Breast epithelium (tissue), 4 donors: ENCODE results near the gene BUB1B. TPM values are rescaled to one million over a fixed set of nuclear protein-coding genes. Genes with fewer than 3 reads are reported as not detected.

Source experiments
- DNase-seq, 2 donors: peaks; one replicate each; pipeline ENCODE4 v3.0.0-alpha.2; 2019; ENCODE audit warnings: low spot score in 2 of 2
- H3K27ac ChIP-seq, 2 donors: fragments of 200-600 bp; sonication (generic) in 1 of 2; one replicate each; pipeline ENCODE4 v1.5.1; 2016 to 2019; ENCODE audit warnings: mild to moderate bottlenecking in 1 of 2
- H3K27me3 ChIP-seq, 2 donors: fragments of 200-600 bp; sonication (generic) in 1 of 2; one replicate each; pipeline versions ENCODE4 v1.5.1 to v1.6.0; 2017 to 2019; ENCODE audit warnings: control low read depth in 1 of 2, mild to moderate bottlenecking in 1 of 2
- H3K36me3 ChIP-seq: fragments of 200-600 bp; one replicate; pipeline ENCODE4 v1.5.1; 2019
- H3K4me1 ChIP-seq, 2 donors: fragments of 200-600 bp; sonication (generic); one replicate each; pipeline ENCODE4 v1.5.1; 2016 to 2019; ENCODE audit warnings: control low read depth in 1 of 2
- H3K4me3 ChIP-seq, 3 donors: fragments of 200-600 bp; sonication (generic); 1 replicate in 2 of 3; 2 replicates in 1 of 3; pipeline ENCODE4 v1.5.1; 2016 to 2019; ENCODE audit warnings: mild to moderate bottlenecking in 3 of 3, moderate library complexity in 2 of 3
- H3K9me3 ChIP-seq, 2 donors: fragments of 200-600 bp; sonication (generic) in 1 of 2; one replicate each; pipeline ENCODE4 v1.5.1; 2016 to 2019; ENCODE audit warnings: control low read depth in 1 of 2
- CTCF ChIP-seq, 3 donors: fragments of 450-650 bp; IDR thresholded peaks; one replicate each; pipeline ENCODE4 v1.5.1; 2016 to 2017; ENCODE audit warnings: antibody characterized with exemption in 3 of 3, mild to moderate bottlenecking in 3 of 3, moderate library complexity in 3 of 3
- POLR2A ChIP-seq: fragments of 450-650 bp; IDR thresholded peaks from one replicate; pipeline ENCODE4 v1.6.1; 2016; ENCODE audit warnings: antibody characterized with exemption, mild to moderate bottlenecking, moderate library complexity
- POLR2AphosphoS5 ChIP-seq, 3 donors: sonication (generic); formaldehyde crosslinking; IDR thresholded peaks; one replicate each; pipeline ENCODE4 v1.6.1; 2017; ENCODE audit warnings: antibody characterized with exemption in 3 of 3
- intact Hi-C: fragments of 100-400 bp; cut with DNase I; formaldehyde crosslinking; loops from one replicate; pipeline ENCODE4 v1.15.1; 2023; ENCODE audit warnings: low total_unique reads
- total RNA-seq, 3 donors: library from RNA; depleted of rRNA; stranded (reverse); fragments of >200 nt; gene quantifications; one replicate each; pipeline ENCODE4 v1.1.0, GENCODE V29; 2016

BUB1B gene
- total RNA-seq, 3 donors from 2014 or later, result 0.33 to 1.9 (median 1.4) TPM

- Histone ChIP-seq H3K27me3 (no peaks in the 10 kb centered on the region), H3K27ac (no peak overlapping the region), H3K4me1 (no peaks in the 10 kb centered on the region), H3K36me3 (no peaks in the 10 kb centered on the region), H3K9me3 (no peaks in the 10 kb centered on the region), H3K4me3 (no peak overlapping the region)
- TF ChIP-seq POLR2A (no peak), CTCF (IDR thresholded peaks at IDR 0.05) (no peak), POLR2AphosphoS5 (IDR thresholded peaks at IDR 0.05) (no peak)
- intact Hi-C loops, result loop anchor here (5.0 to 10.0 kb wide), 2 partner anchors 33 to 226 kb away; partner anchors contain the start of gene PAK6
- no peak for DNase-seq
Measured at GRCh38 chr15:40270246-40270995, 109.6 kb downstream of the BUB1B start.

Other genes starting within 250 kb of the BUB1B start
- gene GPR176, start 240.8 kb upstream of the BUB1B start, total RNA-seq, result 10 to 100 TPM in 1 of 3 donors, 1 to 10 TPM in 2; 4.4 to 12.1 (median 9.4) TPM
- gene EIF2AK4, start 227.0 kb upstream of the BUB1B start, total RNA-seq, result 10 to 100 TPM; 44.9 to 54.3 (median 46.7) TPM
- gene SRP14, start 121.9 kb upstream of the BUB1B start, total RNA-seq, result 100 to 1,000 TPM; 279 to 310 (median 299) TPM
- 10 to 100 TPM in 1 of 3 donors, 1 to 10 TPM in 2; 8.2 to 24.4 (median 9.3) TPM for gene BMF, start 52.2 kb upstream of the BUB1B start, total RNA-seq
- 10 to 100 TPM in 1 of 3 donors, 1 to 10 TPM in 1, under 1 TPM in 1; 0.80 to 11.0 (median 9.5) TPM for gene PAK6, start 78.0 kb downstream of the BUB1B start, total RNA-seq
- not detected for gene ANKRD63, start 122.0 kb downstream of the BUB1B start, total RNA-seq
- gene PLCB2, start 146.9 kb downstream of the BUB1B start, total RNA-seq, result 10 to 100 TPM in 2 of 3 donors, 1 to 10 TPM in 1; 4.3 to 17.9 (median 13.6) TPM
- 10 to 100 TPM in 2 of 3 donors, 1 to 10 TPM in 1; 5.1 to 17.3 (median 12.5) TPM for gene INAFM2, start 162.6 kb downstream of the BUB1B start, total RNA-seq
- gene CCDC9B, start 179.9 kb downstream of the BUB1B start, total RNA-seq, result 10 to 100 TPM in 1 of 3 donors, 1 to 10 TPM in 2; 4.0 to 14.1 (median 9.4) TPM
- gene PHGR1, start 190.0 kb downstream of the BUB1B start, total RNA-seq, result 1 to 10 TPM in 2 of 3 donors, not detected in 1; 7.0 to 8.5 TPM
- under 1 TPM; under 0.01 to 0.88 (median under 0.01) TPM for gene DISP2, start 197.2 kb downstream of the BUB1B start, total RNA-seq
- 10 to 100 TPM in 2 of 3 donors, 1 to 10 TPM in 1; 9.1 to 19.8 (median 12.1) TPM for gene KNSTRN, start 221.7 kb downstream of the BUB1B start, total RNA-seq
- gene IVD, start 244.7 kb downstream of the BUB1B start, total RNA-seq, result 10 to 100 TPM; 43.8 to 72.7 (median 62.6) TPM